Measurements from ENCODE around the gene CTNNA2. TPM values are rescaled to one million over a fixed set of nuclear protein-coding genes. Genes with fewer than 3 reads are reported as not detected.
"Not testable (repeated sequence)": the region's sequence is repeated elsewhere in the genome, so short reads cannot be mapped to it uniquely, and the experiment has no call there.

CTNNA2 gene
- total RNA-seq, 3 donors from 2014 or later: 0.29 to 4.2 (median 1.1) TPM

DNA sequence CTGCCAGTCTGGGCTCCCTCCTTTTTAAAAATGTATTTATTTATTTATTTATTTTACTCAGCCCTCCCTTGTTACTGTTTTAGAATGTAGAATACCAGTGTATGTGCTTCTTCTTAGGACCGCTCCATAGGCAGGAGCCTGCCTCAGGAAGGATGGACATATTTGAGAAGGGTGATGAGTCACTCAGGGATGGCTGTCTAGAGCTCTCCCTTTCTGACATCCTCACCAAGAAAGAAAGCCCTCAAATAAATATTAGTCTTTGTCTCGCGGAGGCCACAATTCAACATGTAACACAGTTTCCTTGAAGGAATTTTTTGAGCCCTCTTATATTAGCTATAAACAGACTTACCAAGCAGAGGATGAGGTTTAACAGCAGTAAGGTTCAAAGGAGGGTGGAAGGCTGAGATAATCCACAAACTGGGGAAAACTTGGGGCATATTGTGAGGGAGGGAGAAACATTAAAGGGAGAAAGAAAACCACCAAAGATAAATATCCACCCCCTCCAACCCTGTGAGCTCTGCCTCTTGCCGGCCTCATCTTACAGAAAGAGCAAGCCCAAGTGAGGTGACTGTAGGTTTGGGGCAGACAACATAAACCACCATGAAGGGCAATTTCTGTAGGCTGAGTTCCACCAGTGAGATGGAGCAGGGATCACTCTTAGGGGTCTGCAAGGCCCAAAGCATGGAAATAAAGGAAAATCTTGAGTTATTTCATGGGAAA is 628.3 kb downstream of the CTNNA2 start:
- H3K36me3 ChIP-seq (ENCODE audit: low read depth): no peaks in the 10 kb centered on the region
- intact Hi-C loops (cut with DNase I, micrococcal nuclease): no loop called here
- DNase-seq (no peak), ATAC-seq (no peak)
- H3K9me3 ChIP-seq: no peaks in the 10 kb centered on the region
- H3K4me1 ChIP-seq (ENCODE audit: low read depth): no peaks in the 10 kb centered on the region
- H3K4me3 ChIP-seq: no peak overlapping the region
- TF ChIP-seq, protein P1, sequence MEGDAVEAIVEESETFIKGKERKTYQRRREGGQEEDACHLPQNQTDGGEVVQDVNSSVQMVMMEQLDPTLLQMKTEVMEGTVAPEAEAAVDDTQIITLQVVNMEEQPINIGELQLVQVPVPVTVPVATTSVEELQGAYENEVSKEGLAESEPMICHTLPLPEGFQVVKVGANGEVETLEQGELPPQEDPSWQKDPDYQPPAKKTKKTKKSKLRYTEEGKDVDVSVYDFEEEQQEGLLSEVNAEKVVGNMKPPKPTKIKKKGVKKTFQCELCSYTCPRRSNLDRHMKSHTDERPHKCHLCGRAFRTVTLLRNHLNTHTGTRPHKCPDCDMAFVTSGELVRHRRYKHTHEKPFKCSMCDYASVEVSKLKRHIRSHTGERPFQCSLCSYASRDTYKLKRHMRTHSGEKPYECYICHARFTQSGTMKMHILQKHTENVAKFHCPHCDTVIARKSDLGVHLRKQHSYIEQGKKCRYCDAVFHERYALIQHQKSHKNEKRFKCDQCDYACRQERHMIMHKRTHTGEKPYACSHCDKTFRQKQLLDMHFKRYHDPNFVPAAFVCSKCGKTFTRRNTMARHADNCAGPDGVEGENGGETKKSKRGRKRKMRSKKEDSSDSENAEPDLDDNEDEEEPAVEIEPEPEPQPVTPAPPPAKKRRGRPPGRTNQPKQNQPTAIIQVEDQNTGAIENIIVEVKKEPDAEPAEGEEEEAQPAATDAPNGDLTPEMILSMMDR (IDR thresholded peaks at IDR 0.05): no peak

DNA sequence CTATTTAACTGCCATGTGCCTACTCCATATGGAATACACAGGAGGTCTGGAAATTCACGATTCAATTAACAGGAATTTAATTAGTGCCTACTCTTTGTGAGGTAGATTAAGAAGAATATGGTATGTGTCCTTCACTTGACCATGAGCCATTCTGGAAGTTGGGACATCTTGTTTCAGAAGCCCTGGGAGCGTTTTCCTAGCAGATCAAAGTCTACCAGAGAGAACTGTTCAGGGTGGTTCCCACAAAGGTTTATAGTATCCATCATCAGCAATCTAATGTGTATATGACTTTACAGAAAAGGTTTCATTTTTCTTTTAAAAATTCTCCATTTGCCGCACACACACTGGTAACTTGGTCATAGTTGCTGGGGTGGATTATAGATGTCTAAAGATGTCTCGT is 632.6 kb downstream of the CTNNA2 start:
- DNase-seq (peak in 1 of 3 donors; percentile 29), ATAC-seq (peak; percentile 87)
- H3K9me3 ChIP-seq: no peaks in the 10 kb centered on the region
- no peak overlapping the region for H3K4me3 ChIP-seq
- TF ChIP-seq, protein P1 (IDR thresholded peaks at IDR 0.05): no peak
- no peaks in the 10 kb centered on the region for H3K4me1 ChIP-seq (ENCODE audit: low read depth)
- intact Hi-C loops (cut with DNase I, micrococcal nuclease): no loop called here
- H3K36me3 ChIP-seq (ENCODE audit: low read depth): no peaks in the 10 kb centered on the region

GRCh38 chr2:80146757-80147156 is 633.9 kb downstream of the CTNNA2 start:
- DNase-seq; ATAC-seq; H3K36me3 ChIP-seq (ENCODE audit: low read depth); H3K4me1 ChIP-seq (ENCODE audit: low read depth); intact Hi-C loops (cut with DNase I, micrococcal nuclease); H3K4me3 ChIP-seq; H3K9me3 ChIP-seq: not testable (repeated sequence)

- intact Hi-C loops (cut with DNase I, micrococcal nuclease): no loop called here
- TF ChIP-seq, protein P1 (IDR thresholded peaks at IDR 0.05): no peak
- ATAC-seq (no peak), DNase-seq (no peak)
- Histone ChIP-seq H3K36me3 (ENCODE audit: low read depth) (no peaks in the 10 kb centered on the region), H3K4me3 (no peak overlapping the region), H3K4me1 (ENCODE audit: low read depth) (no peaks in the 10 kb centered on the region), H3K9me3 (no peaks in the 10 kb centered on the region)
Observed at GRCh38 chr2:80147690-80148089, 634.8 kb downstream of the CTNNA2 start.

- H3K4me3 ChIP-seq: no peak overlapping the region
- intact Hi-C loops (cut with DNase I, micrococcal nuclease): no loop called here
- TF ChIP-seq, protein P1 (IDR thresholded peaks at IDR 0.05): no peak
- no peaks in the 10 kb centered on the region for H3K4me1 ChIP-seq (ENCODE audit: low read depth)
- H3K9me3 ChIP-seq: no peaks in the 10 kb centered on the region
- no peaks in the 10 kb centered on the region for H3K36me3 ChIP-seq (ENCODE audit: low read depth)
- DNase-seq (no peak), ATAC-seq (no peak)
Observed at GRCh38 chr2:80148906-80149305, 636.1 kb downstream of the CTNNA2 start.

- DNase-seq (no peak), ATAC-seq (no peak)
- Histone ChIP-seq H3K36me3 (ENCODE audit: low read depth) (no peaks in the 10 kb centered on the region), H3K9me3 (no peaks in the 10 kb centered on the region), H3K4me1 (ENCODE audit: low read depth) (no peaks in the 10 kb centered on the region), H3K4me3 (no peak overlapping the region)
- TF ChIP-seq, protein P1 (IDR thresholded peaks at IDR 0.05): no peak
- intact Hi-C loops (cut with DNase I, micrococcal nuclease): no loop called here
Observed at GRCh38 chr2:80149991-80150390, 637.1 kb downstream of the CTNNA2 start.
